ENCODE data around the gene THSD4. TPM values are rescaled to one million over a fixed set of nuclear protein-coding genes. Genes with fewer than 3 reads are reported as not detected.
A peak's percentile ranks its signal among the peaks of the same experiment; 100 is the strongest.

THSD4 gene
- total and polyA plus RNA-seq, 4 donors: 6.0 to 42.4 (median 18.5) TPM

DNA sequence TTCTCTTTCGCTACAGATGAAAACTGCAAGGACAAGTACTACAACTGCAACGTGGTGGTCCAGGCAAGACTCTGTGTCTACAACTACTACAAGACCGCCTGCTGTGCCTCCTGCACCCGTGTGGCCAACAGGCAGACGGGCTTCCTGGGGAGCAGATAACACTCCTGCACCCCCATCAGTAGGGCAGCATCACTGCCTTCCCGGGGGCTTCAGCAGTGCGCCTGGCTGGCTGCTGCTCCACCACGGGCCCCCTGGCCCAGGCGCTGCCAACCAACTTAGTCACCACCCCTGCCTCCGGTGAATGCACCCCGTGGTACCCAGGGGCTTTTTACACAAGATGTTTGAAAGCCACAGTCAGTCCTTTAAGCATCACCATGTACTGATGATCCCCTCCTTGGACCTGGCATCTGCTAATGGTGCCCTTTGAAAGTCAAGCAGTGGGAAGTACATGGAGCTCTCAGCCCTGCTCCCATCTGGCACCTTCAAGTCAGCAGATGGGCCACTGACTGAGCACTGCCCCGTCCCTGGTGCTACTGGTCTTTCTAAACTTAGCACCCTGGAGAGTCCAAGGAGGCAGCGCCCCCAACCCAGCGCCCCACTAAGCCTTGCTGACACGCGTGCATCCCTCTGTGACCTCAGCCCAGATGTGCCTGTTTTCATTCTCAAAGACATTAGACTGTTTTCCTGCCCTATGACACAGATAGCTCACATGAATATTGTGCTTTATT is 662.1 kb downstream of the THSD4 start:
- Histone ChIP-seq H3K9ac (ENCODE audit: insufficient read depth in 1 of 2, low read length in 2 of 2) (no peak overlapping the region), H3K4me1 (ENCODE audit: control insufficient read depth in 5 of 5, insufficient read depth in 5 of 5, low read length in 5 of 5) (peaks cover 0 to 13% (median 0%) of the 10 kb centered on the region in 5 donors), H3K4me3 (no peak overlapping the region), H3K27ac (ENCODE audit: low read depth in 1 of 2, low read length in 1 of 2) (no peak overlapping the region), H3K9me3 (ENCODE audit: control insufficient read depth in 4 of 4, insufficient read depth in 3 of 4, low read length in 3 of 4) (no peaks in the 10 kb centered on the region), H3K27me3 (ENCODE audit: control insufficient read depth in 3 of 3, insufficient read depth in 3 of 3, low read length in 2 of 3) (no peaks in the 10 kb centered on the region), H3K36me3 (ENCODE audit: control insufficient read depth in 4 of 4, insufficient read depth in 4 of 4, low read length in 4 of 4) (peaks cover 0 to 2% (median 0%) of the 10 kb centered on the region in 4 donors)
- DNase-seq (no peak), ATAC-seq (ENCODE audit: insufficient read depth, low FRiP score) (no peak)
- WGBS, 2 donors: 89% methylated on average over 16 of the region's 16 CpGs
- TF ChIP-seq, protein P1, sequence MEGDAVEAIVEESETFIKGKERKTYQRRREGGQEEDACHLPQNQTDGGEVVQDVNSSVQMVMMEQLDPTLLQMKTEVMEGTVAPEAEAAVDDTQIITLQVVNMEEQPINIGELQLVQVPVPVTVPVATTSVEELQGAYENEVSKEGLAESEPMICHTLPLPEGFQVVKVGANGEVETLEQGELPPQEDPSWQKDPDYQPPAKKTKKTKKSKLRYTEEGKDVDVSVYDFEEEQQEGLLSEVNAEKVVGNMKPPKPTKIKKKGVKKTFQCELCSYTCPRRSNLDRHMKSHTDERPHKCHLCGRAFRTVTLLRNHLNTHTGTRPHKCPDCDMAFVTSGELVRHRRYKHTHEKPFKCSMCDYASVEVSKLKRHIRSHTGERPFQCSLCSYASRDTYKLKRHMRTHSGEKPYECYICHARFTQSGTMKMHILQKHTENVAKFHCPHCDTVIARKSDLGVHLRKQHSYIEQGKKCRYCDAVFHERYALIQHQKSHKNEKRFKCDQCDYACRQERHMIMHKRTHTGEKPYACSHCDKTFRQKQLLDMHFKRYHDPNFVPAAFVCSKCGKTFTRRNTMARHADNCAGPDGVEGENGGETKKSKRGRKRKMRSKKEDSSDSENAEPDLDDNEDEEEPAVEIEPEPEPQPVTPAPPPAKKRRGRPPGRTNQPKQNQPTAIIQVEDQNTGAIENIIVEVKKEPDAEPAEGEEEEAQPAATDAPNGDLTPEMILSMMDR (IDR thresholded peaks at IDR 0.05; ENCODE audit: control extremely low read depth, extremely low read depth): no peak

DNA sequence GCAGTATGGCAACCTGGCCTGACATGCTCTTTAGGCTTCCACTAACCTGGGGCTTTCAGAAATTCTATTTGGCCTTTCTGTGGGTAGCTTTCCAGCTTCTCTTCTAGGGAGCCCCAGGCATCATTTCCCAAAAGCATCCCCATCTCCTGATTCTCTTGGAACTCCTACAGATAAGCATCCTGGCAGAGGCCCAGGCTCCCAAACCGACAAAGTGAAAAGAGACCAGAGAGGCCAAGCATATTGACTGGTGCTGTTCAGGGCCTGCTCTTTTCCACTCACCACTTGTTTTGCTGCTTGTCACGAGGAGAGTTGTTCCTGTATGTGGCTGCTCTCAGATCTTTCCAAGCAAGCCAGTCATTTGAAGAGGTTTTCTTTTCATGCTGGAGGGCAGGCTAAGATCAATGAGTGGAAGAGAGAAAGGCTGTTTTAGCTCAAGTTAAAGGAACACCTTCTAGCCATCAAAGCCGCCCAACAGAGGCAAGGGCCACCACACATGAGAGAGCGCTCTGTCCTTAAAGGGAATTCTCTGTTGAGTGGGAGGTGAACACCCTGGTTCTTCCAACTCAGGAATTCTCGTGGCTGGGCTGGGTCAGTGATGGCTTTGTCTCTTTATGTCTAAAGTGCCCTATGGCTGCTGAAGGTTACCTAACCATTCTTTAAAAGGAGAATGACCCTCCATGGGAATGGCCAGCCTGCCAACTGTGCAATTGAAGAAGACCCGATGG is 664.0 kb downstream of the THSD4 start:
- H3K27me3 ChIP-seq (ENCODE audit: control insufficient read depth in 3 of 3, insufficient read depth in 3 of 3, low read length in 2 of 3): no peaks in the 10 kb centered on the region
- no peak for DNase-seq
- H3K4me3 ChIP-seq: no peak overlapping the region
- ATAC-seq (ENCODE audit: insufficient read depth, low FRiP score): no peak
- H3K27ac ChIP-seq (ENCODE audit: low read depth in 1 of 2, low read length in 1 of 2): no peak overlapping the region
- no peak overlapping the region for H3K9ac ChIP-seq (ENCODE audit: insufficient read depth in 1 of 2, low read length in 2 of 2)
- TF ChIP-seq, protein P1 (IDR thresholded peaks at IDR 0.05; ENCODE audit: control extremely low read depth, extremely low read depth): no peak
- peaks cover 0 to 2% (median 0%) of the 10 kb centered on the region in 4 donors for H3K36me3 ChIP-seq (ENCODE audit: control insufficient read depth in 4 of 4, insufficient read depth in 4 of 4, low read length in 4 of 4)
- peaks cover 0 to 13% (median 0%) of the 10 kb centered on the region in 5 donors for H3K4me1 ChIP-seq (ENCODE audit: control insufficient read depth in 5 of 5, insufficient read depth in 5 of 5, low read length in 5 of 5)
- no peaks in the 10 kb centered on the region for H3K9me3 ChIP-seq (ENCODE audit: control insufficient read depth in 4 of 4, insufficient read depth in 3 of 4, low read length in 3 of 4)
- 89 to 94% methylated on average over 6 of the region's 6 CpGs for WGBS, 2 donors

GRCh38 chr15:71780115-71780976 is 665.1 kb downstream of the THSD4 start:
- ATAC-seq (ENCODE audit: insufficient read depth, low FRiP score) (no peak), DNase-seq (peak; percentile 48 to 87 (median 85))
- no peak overlapping the region for H3K4me3 ChIP-seq
- no peaks in the 10 kb centered on the region for H3K27me3 ChIP-seq (ENCODE audit: control insufficient read depth in 3 of 3, insufficient read depth in 3 of 3, low read length in 2 of 3)
- 17% methylated on average over 13 of the region's 13 CpGs for WGBS, 2 donors
- H3K4me1 ChIP-seq (ENCODE audit: control insufficient read depth in 5 of 5, insufficient read depth in 5 of 5, low read length in 5 of 5): peaks cover 0 to 13% (median 0%) of the 10 kb centered on the region in 5 donors
- TF ChIP-seq, protein P1 (IDR thresholded peaks at IDR 0.05; ENCODE audit: control extremely low read depth, extremely low read depth): peak; percentile 20
- no peak overlapping the region for H3K27ac ChIP-seq (ENCODE audit: low read depth in 1 of 2, low read length in 1 of 2)
- H3K9me3 ChIP-seq (ENCODE audit: control insufficient read depth in 4 of 4, insufficient read depth in 3 of 4, low read length in 3 of 4): no peaks in the 10 kb centered on the region
- peak overlapping the region in 1 of 2 donors; percentile 77 for H3K9ac ChIP-seq (ENCODE audit: insufficient read depth in 1 of 2, low read length in 2 of 2)
- peaks cover 0 to 2% (median 0%) of the 10 kb centered on the region in 4 donors for H3K36me3 ChIP-seq (ENCODE audit: control insufficient read depth in 4 of 4, insufficient read depth in 4 of 4, low read length in 4 of 4)

Measured in lung (tissue), 12 donors.